Adrenal gland (tissue), 5 donors: ENCODE data around the gene KIF21B.

Experiments used
- POLR2A ChIP-seq, 2 donors: fragments of 450-650 bp; IDR thresholded peaks; one replicate each; pipeline ENCODE4 v1.6.1; 2017; ENCODE audit warnings: antibody characterized with exemption in 2 of 2, mild to moderate bottlenecking in 2 of 2, moderate library complexity in 1 of 2
- TF ChIP-seq, protein P1 (sequence below), 6 experiments: fragments of 450-650 bp in 4 of 6; fragments of 200-600 bp in 2 of 6; sonication (generic) in 1 of 6; IDR thresholded peaks; 1 replicate in 5 of 6; 2 replicates in 1 of 6; pipeline versions ENCODE4 v1.5.1 to v1.8.0; 2016 to 2021; ENCODE audit warnings: antibody characterized with exemption in 6 of 6, mild to moderate bottlenecking in 2 of 6, moderate library complexity in 1 of 6
- donor health status: DM: no; HTN: no; CAD: no.

DNA sequence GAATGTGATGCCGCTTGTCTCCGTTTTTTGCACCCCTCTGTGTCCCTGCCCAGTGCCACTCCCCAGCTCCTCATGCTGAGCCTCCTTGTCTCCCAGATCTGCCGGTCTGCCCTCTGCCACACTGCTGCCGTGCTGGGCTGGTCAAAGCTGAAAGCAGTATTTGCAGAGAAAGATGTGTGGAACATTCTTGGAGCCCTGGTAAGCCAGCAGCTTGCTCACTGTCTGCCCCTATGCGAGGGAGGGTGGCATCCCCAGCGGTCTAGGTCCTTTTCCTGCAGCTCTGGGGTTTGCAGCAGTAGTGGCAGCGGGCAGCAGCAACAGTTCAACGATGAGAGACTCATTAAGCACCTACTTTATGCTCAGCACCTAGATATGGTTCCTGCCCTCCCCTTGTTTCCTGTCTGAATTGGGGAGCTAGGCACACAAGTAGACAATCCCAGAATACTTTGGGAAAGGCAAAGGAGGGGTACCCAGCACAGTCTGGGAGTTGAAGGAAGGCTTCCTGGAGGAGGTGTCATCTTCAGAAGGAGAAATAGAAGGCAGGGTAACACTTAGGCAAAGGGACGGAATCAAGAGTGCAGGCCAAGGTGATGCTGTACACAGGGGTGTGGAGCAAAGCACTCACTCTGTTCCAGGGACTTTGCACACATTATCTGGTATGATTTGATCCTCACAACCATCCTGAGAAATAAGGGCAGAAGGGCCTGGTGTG, 63.1 kb downstream of the KIF21B start:
- TF ChIP-seq, protein P1, sequence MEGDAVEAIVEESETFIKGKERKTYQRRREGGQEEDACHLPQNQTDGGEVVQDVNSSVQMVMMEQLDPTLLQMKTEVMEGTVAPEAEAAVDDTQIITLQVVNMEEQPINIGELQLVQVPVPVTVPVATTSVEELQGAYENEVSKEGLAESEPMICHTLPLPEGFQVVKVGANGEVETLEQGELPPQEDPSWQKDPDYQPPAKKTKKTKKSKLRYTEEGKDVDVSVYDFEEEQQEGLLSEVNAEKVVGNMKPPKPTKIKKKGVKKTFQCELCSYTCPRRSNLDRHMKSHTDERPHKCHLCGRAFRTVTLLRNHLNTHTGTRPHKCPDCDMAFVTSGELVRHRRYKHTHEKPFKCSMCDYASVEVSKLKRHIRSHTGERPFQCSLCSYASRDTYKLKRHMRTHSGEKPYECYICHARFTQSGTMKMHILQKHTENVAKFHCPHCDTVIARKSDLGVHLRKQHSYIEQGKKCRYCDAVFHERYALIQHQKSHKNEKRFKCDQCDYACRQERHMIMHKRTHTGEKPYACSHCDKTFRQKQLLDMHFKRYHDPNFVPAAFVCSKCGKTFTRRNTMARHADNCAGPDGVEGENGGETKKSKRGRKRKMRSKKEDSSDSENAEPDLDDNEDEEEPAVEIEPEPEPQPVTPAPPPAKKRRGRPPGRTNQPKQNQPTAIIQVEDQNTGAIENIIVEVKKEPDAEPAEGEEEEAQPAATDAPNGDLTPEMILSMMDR (IDR thresholded peaks at IDR 0.05): no peak
- TF ChIP-seq POLR2A (IDR thresholded peaks at IDR 0.05): no peak
